ENCODE measurements around the gene C1QTNF8.

DNA sequence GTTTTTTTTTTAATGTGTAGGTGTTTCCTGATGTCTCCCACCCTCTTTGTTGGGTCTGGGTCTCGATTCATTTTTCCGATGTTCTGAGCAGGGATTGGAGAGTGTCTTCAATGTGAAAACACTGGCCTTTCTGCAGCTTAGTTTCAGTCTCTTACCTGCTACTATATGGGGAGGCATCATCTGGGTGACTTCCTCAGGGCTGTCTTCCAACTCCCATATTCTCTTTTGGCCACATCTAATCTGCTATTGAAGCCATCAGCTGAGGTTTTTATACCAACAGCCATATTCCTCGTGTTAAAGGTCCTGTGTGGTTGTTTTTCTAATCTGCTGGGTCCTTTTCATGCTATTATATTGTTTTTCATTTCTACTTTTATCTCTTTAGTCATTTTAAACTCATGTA, 36.7 kb downstream of the C1QTNF8 start:
- TF ChIP-seq, protein P1, sequence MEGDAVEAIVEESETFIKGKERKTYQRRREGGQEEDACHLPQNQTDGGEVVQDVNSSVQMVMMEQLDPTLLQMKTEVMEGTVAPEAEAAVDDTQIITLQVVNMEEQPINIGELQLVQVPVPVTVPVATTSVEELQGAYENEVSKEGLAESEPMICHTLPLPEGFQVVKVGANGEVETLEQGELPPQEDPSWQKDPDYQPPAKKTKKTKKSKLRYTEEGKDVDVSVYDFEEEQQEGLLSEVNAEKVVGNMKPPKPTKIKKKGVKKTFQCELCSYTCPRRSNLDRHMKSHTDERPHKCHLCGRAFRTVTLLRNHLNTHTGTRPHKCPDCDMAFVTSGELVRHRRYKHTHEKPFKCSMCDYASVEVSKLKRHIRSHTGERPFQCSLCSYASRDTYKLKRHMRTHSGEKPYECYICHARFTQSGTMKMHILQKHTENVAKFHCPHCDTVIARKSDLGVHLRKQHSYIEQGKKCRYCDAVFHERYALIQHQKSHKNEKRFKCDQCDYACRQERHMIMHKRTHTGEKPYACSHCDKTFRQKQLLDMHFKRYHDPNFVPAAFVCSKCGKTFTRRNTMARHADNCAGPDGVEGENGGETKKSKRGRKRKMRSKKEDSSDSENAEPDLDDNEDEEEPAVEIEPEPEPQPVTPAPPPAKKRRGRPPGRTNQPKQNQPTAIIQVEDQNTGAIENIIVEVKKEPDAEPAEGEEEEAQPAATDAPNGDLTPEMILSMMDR (IDR thresholded peaks at IDR 0.05), result no peak
- TF ChIP-seq EZH2 (IDR thresholded peaks at IDR 0.05), result no peak

All from neural progenitor cell (in vitro differentiated cells).